GM12878 (cell line): ENCODE data around the gene SEMA3B. TPM values are rescaled to one million over a fixed set of nuclear protein-coding genes. Genes with fewer than 3 reads are reported as not detected.

ENCODE experiments used
- BCL3 ChIP-seq: IDR thresholded peaks from 2 replicates; pipeline ENCODE4 v1.6.1; 2011; ENCODE audit warnings: borderline replicate concordance, low read depth, mild to moderate bottlenecking, moderate library complexity, low read length; ENCODE audit not compliant: insufficient read depth, poor library complexity, severe bottlenecking
- BMI1 ChIP-seq: fragments of 450-650 bp; IDR thresholded peaks from 2 replicates; pipeline ENCODE4 v1.6.1; 2016; ENCODE audit warnings: mild to moderate bottlenecking, moderate library complexity, borderline replicate concordance
- CBFB ChIP-seq: IDR thresholded peaks from 2 replicates; pipeline ENCODE4 v1.6.1; 2016; ENCODE audit warnings: antibody characterized with exemption, low read depth
- CBX5 ChIP-seq: sonication (generic); IDR thresholded peaks from 2 replicates; pipeline ENCODE4 v1.6.1; 2016; ENCODE audit warnings: low read depth, moderate library complexity, mild to moderate bottlenecking, inconsistent platforms
- CTCF ChIP-seq, 3 experiments: IDR thresholded peaks in 2 of 3; conservative IDR thresholded peaks in 1 of 3; 2 replicates each; pipeline ENCODE4 v1.5.1; 2011; ENCODE audit warnings: low read depth in 3 of 3, low read length in 3 of 3, mild to moderate bottlenecking in 3 of 3, control low read depth in 2 of 3, moderate library complexity in 2 of 3, inconsistent platforms in 1 of 3, mixed read lengths in 1 of 3; ENCODE audit not compliant: control insufficient read depth in 2 of 3, insufficient read depth in 1 of 3; ENCODE audit errors: extremely low read depth in 1 of 3
- E2F8 ChIP-seq: fragments of 450-650 bp; IDR thresholded peaks from 2 replicates; pipeline ENCODE4 v1.6.1; 2018; ENCODE audit warnings: mild to moderate bottlenecking, low read depth, moderate library complexity; ENCODE audit not compliant: partially characterized antibody
- MYC ChIP-seq: IDR thresholded peaks from 2 replicates; pipeline ENCODE4 v1.6.1; 2011; ENCODE audit warnings: mild to moderate bottlenecking, low read length, moderate library complexity, inconsistent platforms; ENCODE audit not compliant: insufficient read depth, insufficient replicate concordance, insufficient read length, severe bottlenecking
- NFYA ChIP-seq: IDR thresholded peaks from 2 replicates; pipeline ENCODE4 v1.6.1; 2011; ENCODE audit warnings: low read depth, mild to moderate bottlenecking, low read length, improper control_type of control experiment, borderline replicate concordance
- NKRF ChIP-seq: fragments of 450-650 bp; conservative IDR thresholded peaks from 2 replicates; pipeline ENCODE4 v1.6.1; 2017; ENCODE audit warnings: mild to moderate bottlenecking, moderate library complexity
- RAD51 ChIP-seq: fragments of 450-650 bp; IDR thresholded peaks from 2 replicates; pipeline ENCODE4 v1.6.1; 2016; ENCODE audit warnings: moderate library complexity, mild to moderate bottlenecking, inconsistent platforms
- RELA ChIP-seq: fragments of 450-650 bp; IDR thresholded peaks from 2 replicates; pipeline ENCODE4 v1.8.0; 2014; ENCODE audit warnings: borderline replicate concordance; ENCODE audit not compliant: partially characterized antibody
- RELB ChIP-seq: fragments of 450-650 bp; IDR thresholded peaks from 2 replicates; pipeline ENCODE4 v1.6.1; 2017; ENCODE audit warnings: low read depth, mild to moderate bottlenecking, moderate library complexity
- STAT1 ChIP-seq: fragments of 450-650 bp; conservative IDR thresholded peaks from 2 replicates; pipeline ENCODE4 v1.6.1; 2014; ENCODE audit warnings: antibody characterized with exemption, mild to moderate bottlenecking
- USF1 ChIP-seq: IDR thresholded peaks from 2 replicates; pipeline ENCODE4 v1.6.1; 2011; ENCODE audit warnings: borderline replicate concordance, low read depth, mild to moderate bottlenecking, moderate library complexity, mixed read lengths, low read length; ENCODE audit not compliant: insufficient read depth; ENCODE audit errors: extremely low read length
- WRNIP1 ChIP-seq: IDR thresholded peaks from 2 replicates; pipeline ENCODE4 v1.6.1; 2011; ENCODE audit warnings: low read depth, low read length, improper control_type of control experiment, borderline replicate concordance
- ZNF622 ChIP-seq: fragments of 450-650 bp; IDR thresholded peaks from 2 replicates; pipeline ENCODE4 v1.6.1; 2017; ENCODE audit warnings: mild to moderate bottlenecking, inconsistent platforms
- polyA plus RNA-seq, 11 experiments: library from polyadenylated mRNA; depleted of rRNA in 4 of 11; unstranded in 6 of 11; stranded (reverse) in 5 of 11; fragments of >200 nt; fragmentation: Nextera tagmentation in 4 of 11; fragmentation: Illumina TruSeq in 1 of 11; extraction: Ambion mirVana in 4 of 11; extraction: Trizol in 1 of 11; gene quantifications; 1 replicate in 1 of 11; 2 replicates in 10 of 11; pipeline versions ENCODE4 v1.2.1 to v1.2.3, GENCODE V29; 2011 to 2016; ENCODE audit warnings: inconsistent platforms in 2 of 11, missing spikeins in 2 of 11, low read depth in 1 of 11
- total RNA-seq, 4 experiments: library from RNA; depleted of rRNA in 3 of 4; stranded (reverse); fragments of >200 nt in 3 of 4; fragmentation: Illumina TruSeq in 1 of 4; extraction: Trizol in 1 of 4; gene quantifications; 2 replicates each; pipeline versions ENCODE4 v1.2.1 to v1.2.3, GENCODE V29; 2013 to 2021

Gene SEMA3B
- total and polyA plus RNA-seq, 10 of the 15 experiments (the other 5 are each of a cell fraction or from before 2014, with no cell fraction given): 0.06 to 0.59 (median 0.14) TPM; not detected in 2

- TF ChIP-seq E2F8: no peak
- no peak for TF ChIP-seq BCL3
- no peak for TF ChIP-seq STAT1
- no peak for TF ChIP-seq CBX5
- TF ChIP-seq BMI1: no peak
- no peak for TF ChIP-seq RELA
- no peak for TF ChIP-seq USF1
- no peak for TF ChIP-seq RAD51
- TF ChIP-seq NFYA: no peak
- no peak; the same call in 1 of the 2 replicates for TF ChIP-seq RELB
- TF ChIP-seq WRNIP1: no peak
- peak; percentile 73 for TF ChIP-seq MYC
- peak; percentile 34; the same call in 1 of the 2 replicates for TF ChIP-seq CBFB
- peak; percentile 24 to 56 (median 50); a peak in 4 of 6 replicates for TF ChIP-seq CTCF (IDR thresholded peaks at IDR 0.05 in 2 of 3, conservative IDR thresholded peaks at IDR 0.05 in 1 of 3; ENCODE audit: control insufficient read depth in 2 of 3, extremely low read depth in 1 of 3, insufficient read depth in 1 of 3, low read depth in 3 of 3, low read length in 3 of 3)
- TF ChIP-seq ZNF622: no peak
- peak; percentile 93 for TF ChIP-seq NKRF
Measured at GRCh38 chr3:50298836-50299637, 30.1 kb downstream of the SEMA3B start, which contains the start of the genes HYAL3 and NAA80 (continued).
